Kidney (tissue), 14 donors: Measurements from ENCODE around the gene FAAP20. TPM values are rescaled to one million over a fixed set of nuclear protein-coding genes. Genes with fewer than 3 reads are reported as not detected.
A peak's percentile ranks its signal among the peaks of the same experiment; 100 is the strongest.

Experiments
- DNase-seq, 5 donors: peaks; one replicate each; pipeline ENCODE4 v3.0.0-alpha.2; 2013 to 2020
- FAIRE-seq: peaks from 2 replicates; lab custom pipeline; 2012; peaks lifted over from hg19 to GRCh38; lab: Jason Lieb, UNC
- H3K27ac ChIP-seq, 2 donors: one replicate each; pipeline ENCODE4 v1.7.0; 2013; ENCODE audit warnings: low read depth in 2 of 2, low read length in 2 of 2, inconsistent platforms in 1 of 2
- H3K27me3 ChIP-seq: one replicate; pipeline ENCODE4 v1.7.1; 2013; ENCODE audit warnings: low read length, inconsistent platforms; ENCODE audit not compliant: control insufficient read depth, insufficient read depth
- H3K36me3 ChIP-seq, 3 donors: one replicate each; pipeline versions ENCODE4 v1.7.0 to v1.7.1; 2013; ENCODE audit warnings: low read length in 3 of 3, control low read depth in 1 of 3, inconsistent platforms in 1 of 3; ENCODE audit not compliant: insufficient read depth in 3 of 3, control insufficient read depth in 2 of 3
- H3K4me1 ChIP-seq, 3 donors: one replicate each; pipeline versions ENCODE4 v1.7.0 to v1.7.1; 2013; ENCODE audit warnings: low read length in 3 of 3, inconsistent platforms in 1 of 3, low read depth in 1 of 3; ENCODE audit not compliant: control insufficient read depth in 2 of 3, insufficient read depth in 2 of 3
- H3K4me3 ChIP-seq, 3 donors: one replicate each; pipeline versions ENCODE4 v1.7.0 to v1.8.1; 2013; ENCODE audit warnings: low read length in 3 of 3, control low read depth in 1 of 3, inconsistent platforms in 1 of 3
- H3K9ac ChIP-seq, 3 donors: one replicate each; pipeline versions ENCODE4 v1.7.0 to v1.7.1; 2013; ENCODE audit warnings: low read length in 3 of 3, control low read depth in 1 of 3, inconsistent platforms in 1 of 3
- H3K9me3 ChIP-seq, 3 donors: one replicate each; pipeline versions ENCODE4 v1.7.0 to v1.7.1; 2013; ENCODE audit warnings: low read length in 3 of 3, control low read depth in 1 of 3, inconsistent platforms in 1 of 3; ENCODE audit not compliant: control insufficient read depth in 2 of 3, insufficient read depth in 1 of 3
- CTCF ChIP-seq: IDR thresholded peaks from 3 replicates; pipeline ENCODE4 v1.5.1; 2012; ENCODE audit warnings: mild to moderate bottlenecking, moderate library complexity, borderline replicate concordance; ENCODE audit not compliant: insufficient read depth; ENCODE audit errors: extremely low read depth
- intact Hi-C: fragments of 100-400 bp; cut with DNase I; formaldehyde crosslinking; loops from one replicate; pipeline ENCODE4 v1.11.1; 2022
- polyA plus RNA-seq: library from polyadenylated mRNA; stranded (reverse); fragments of 350-450 nt; fragmentation: Illumina TruSeq; extraction: RNeasy Lipid Tissue Mini Kit (QIAGEN cat#74804); gene quantifications from one replicate; pipeline ENCODE4 v1.2.3, GENCODE V29; 2014; ENCODE audit warnings: low read depth, low replicate concordance; ENCODE audit not compliant: insufficient read depth
- total RNA-seq: library from RNA; stranded (reverse); fragmentation: NEBNext Ultra II Directional; extraction: Animal tissue kit (Norgen Biotek cat#: 25700); gene quantifications from one replicate; pipeline ENCODE4 v1.2.1, GENCODE V29; 2021
- donor health status: control.
- donor health status: control.
- donor health status: control.
- donor health status: control.
- donor health status: control.
- donor health status: DM: yes; HTN: yes; CAD: no.
- donor health status: Normal renal cell carcinoma (clear cell type).

The FAAP20 gene
- total and polyA plus RNA-seq, 2 donors from 2014 or later, result 69.0 to 109 TPM

- no peak for DNase-seq
- Histone ChIP-seq H3K4me3 (no peak overlapping the region), H3K27me3 (no peaks in the 10 kb centered on the region), H3K27ac (no peak overlapping the region), H3K9me3 (no peaks in the 10 kb centered on the region), H3K4me1 (no peaks in the 10 kb centered on the region), H3K36me3 (peaks cover 0 to 5% (median 2%) of the 10 kb centered on the region in 3 donors), H3K9ac (no peak overlapping the region)
- no peak for TF ChIP-seq CTCF
- no peak for FAIRE-seq
- intact Hi-C loops, result no loop called here
These were observed 22.6 kb downstream of the FAAP20 start for GRCh38 chr1:2172012-2172411.

- Histone ChIP-seq H3K9ac (no peak overlapping the region), H3K9me3 (no peaks in the 10 kb centered on the region), H3K27me3 (no peaks in the 10 kb centered on the region), H3K27ac (no peak overlapping the region), H3K36me3 (peaks cover 0 to 5% (median 0%) of the 10 kb centered on the region in 3 donors), H3K4me3 (no peak overlapping the region), H3K4me1 (no peaks in the 10 kb centered on the region)
- no peak for TF ChIP-seq CTCF
- DNase-seq, result no peak
- intact Hi-C loops, result no loop called here
- FAIRE-seq, result no peak
These were observed 24.4 kb downstream of the FAAP20 start for GRCh38 chr1:2170211-2170610.

- no peak overlapping the region for H3K4me3 ChIP-seq
- intact Hi-C loops, result no loop called here
- no peak overlapping the region for H3K27ac ChIP-seq
- no peaks in the 10 kb centered on the region for H3K4me1 ChIP-seq
- FAIRE-seq (no peak), DNase-seq (peak in 1 of 5 donors; percentile 72)
- no peak overlapping the region for H3K9ac ChIP-seq
- H3K9me3 ChIP-seq, result no peaks in the 10 kb centered on the region
- H3K36me3 ChIP-seq, result peaks cover 0 to 5% (median 0%) of the 10 kb centered on the region in 3 donors
- no peaks in the 10 kb centered on the region for H3K27me3 ChIP-seq
- TF ChIP-seq CTCF, result no peak
These were observed 25.3 kb downstream of the FAAP20 start for GRCh38 chr1:2169200-2169836.
